ENCODE measurements around the gene CAMK1.

DNA sequence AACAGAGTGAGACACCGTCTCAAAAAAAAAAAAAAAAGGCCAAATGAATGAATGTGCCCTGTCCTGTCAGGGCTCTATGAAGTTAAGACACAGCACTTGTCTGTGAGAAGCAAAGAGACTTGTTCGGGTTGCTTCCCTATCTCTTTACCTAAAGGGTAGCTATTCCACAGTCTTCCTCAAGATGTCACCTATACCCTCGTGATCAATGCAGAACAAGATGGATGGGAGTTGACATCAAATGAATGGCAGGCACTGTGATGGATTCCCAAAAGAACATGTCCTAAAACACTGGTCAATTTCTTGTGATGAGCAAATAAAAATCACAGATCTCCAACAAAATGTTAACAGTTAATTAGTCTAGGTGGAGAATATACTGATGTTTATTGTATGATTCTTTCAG lies 13.0 kb upstream of the CAMK1 start:
- TF ChIP-seq TAF1 (IDR thresholded peaks at IDR 0.05; ENCODE audit: borderline replicate concordance, insufficient read depth, low read length) (no peak), POLR2AphosphoS5 (IDR thresholded peaks at IDR 0.05; ENCODE audit: low read depth, low read length) (no peak), SIN3A (IDR thresholded peaks at IDR 0.05; ENCODE audit: borderline replicate concordance, insufficient read depth, low read length) (no peak)
